ENCODE results near the gene RAB24. TPM values are rescaled to one million over a fixed set of nuclear protein-coding genes. Genes with fewer than 3 reads are reported as not detected.

The RAB24 gene
- total and polyA plus RNA-seq, 2 experiments from 2014 or later, result 30.3 to 64.6 TPM

DNA sequence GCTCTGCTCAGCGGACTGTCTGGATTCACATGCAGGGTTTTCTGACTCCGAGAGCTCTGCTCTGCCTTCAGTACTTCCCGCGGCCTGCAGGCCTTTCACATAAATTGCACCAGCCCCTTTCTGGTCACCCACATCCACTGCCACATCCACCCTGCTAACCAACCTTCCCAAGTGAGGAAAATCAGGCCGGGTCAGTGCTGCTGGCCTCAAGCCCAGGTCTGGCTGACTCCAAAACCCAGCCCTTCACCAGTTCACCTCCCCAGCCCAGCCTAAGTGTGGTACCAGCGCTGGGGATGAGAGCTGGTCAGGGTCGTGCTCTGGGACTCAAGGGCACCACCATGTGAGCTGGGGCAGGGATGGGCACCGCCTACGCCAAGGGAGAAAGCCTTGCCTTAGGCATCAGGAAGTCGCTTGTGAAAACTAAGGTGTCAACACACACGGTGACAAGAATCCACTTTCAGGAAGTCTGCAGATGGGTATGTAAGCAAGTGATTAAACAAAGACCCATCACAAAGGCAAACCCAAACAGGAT is 35.7 kb upstream of the RAB24 start:
- peaks cover 50% of the 10 kb centered on the region for H3K79me2 ChIP-seq
- WGBS (ENCODE audit: low lambda C conversion rate, missing lambda C conversion rate), result 85% methylated on average over 11 of the region's 11 CpGs
- H3K36me3 ChIP-seq (replicated peaks; ENCODE audit: insufficient read depth, low read depth), result no peaks in the 10 kb centered on the region

GRCh38 chr5:177338251-177339106 is 35.0 kb upstream of the RAB24 start:
- no peak overlapping the region for H3K27ac ChIP-seq
- H3K36me3 ChIP-seq (replicated peaks; ENCODE audit: insufficient read depth, low read depth), result no peaks in the 10 kb centered on the region
- no peak for TF ChIP-seq EZH2phosphoT487 (IDR thresholded peaks at IDR 0.05; ENCODE audit: low read depth, severe bottlenecking, unreplicated experiment)
- TF ChIP-seq, protein P1, sequence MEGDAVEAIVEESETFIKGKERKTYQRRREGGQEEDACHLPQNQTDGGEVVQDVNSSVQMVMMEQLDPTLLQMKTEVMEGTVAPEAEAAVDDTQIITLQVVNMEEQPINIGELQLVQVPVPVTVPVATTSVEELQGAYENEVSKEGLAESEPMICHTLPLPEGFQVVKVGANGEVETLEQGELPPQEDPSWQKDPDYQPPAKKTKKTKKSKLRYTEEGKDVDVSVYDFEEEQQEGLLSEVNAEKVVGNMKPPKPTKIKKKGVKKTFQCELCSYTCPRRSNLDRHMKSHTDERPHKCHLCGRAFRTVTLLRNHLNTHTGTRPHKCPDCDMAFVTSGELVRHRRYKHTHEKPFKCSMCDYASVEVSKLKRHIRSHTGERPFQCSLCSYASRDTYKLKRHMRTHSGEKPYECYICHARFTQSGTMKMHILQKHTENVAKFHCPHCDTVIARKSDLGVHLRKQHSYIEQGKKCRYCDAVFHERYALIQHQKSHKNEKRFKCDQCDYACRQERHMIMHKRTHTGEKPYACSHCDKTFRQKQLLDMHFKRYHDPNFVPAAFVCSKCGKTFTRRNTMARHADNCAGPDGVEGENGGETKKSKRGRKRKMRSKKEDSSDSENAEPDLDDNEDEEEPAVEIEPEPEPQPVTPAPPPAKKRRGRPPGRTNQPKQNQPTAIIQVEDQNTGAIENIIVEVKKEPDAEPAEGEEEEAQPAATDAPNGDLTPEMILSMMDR (IDR thresholded peaks at IDR 0.05; ENCODE audit: poor library complexity), result no peak
- no peak for TF ChIP-seq EZH2 (IDR thresholded peaks at IDR 0.05; ENCODE audit: borderline replicate concordance)
- peaks cover 13% of the 10 kb centered on the region for H4K20me1 ChIP-seq (ENCODE audit: insufficient read depth, poor library complexity, severe bottlenecking)
- H3K4me1 ChIP-seq (ENCODE audit: insufficient read depth), result no peaks in the 10 kb centered on the region
- peaks cover 43% of the 10 kb centered on the region for H3K79me2 ChIP-seq
- no peak for DNase-seq (ENCODE audit: low spot score)
- no peak overlapping the region for H3K4me2 ChIP-seq
- no peaks in the 10 kb centered on the region for H3K9me2 ChIP-seq (replicated peaks; ENCODE audit: insufficient read depth)
- no peaks in the 10 kb centered on the region for H3K27me3 ChIP-seq
- no peak overlapping the region for H3K4me3 ChIP-seq
- WGBS (ENCODE audit: low lambda C conversion rate, missing lambda C conversion rate), result 96% methylated on average over 14 of the region's 22 CpGs
- no peak overlapping the region for H2AFZ ChIP-seq
- no peaks in the 10 kb centered on the region for H3K9me3 ChIP-seq (ENCODE audit: low read depth)

More for the DNA sequence above, 35.7 kb upstream of the RAB24 start:
- no peak for TF ChIP-seq EZH2 (IDR thresholded peaks at IDR 0.05; ENCODE audit: borderline replicate concordance)
- TF ChIP-seq EZH2phosphoT487 (IDR thresholded peaks at IDR 0.05; ENCODE audit: low read depth, severe bottlenecking, unreplicated experiment), result no peak
- TF ChIP-seq, protein P1 (IDR thresholded peaks at IDR 0.05; ENCODE audit: poor library complexity), result no peak
- Histone ChIP-seq H4K20me1 (ENCODE audit: insufficient read depth, poor library complexity, severe bottlenecking) (peaks cover 16% of the 10 kb centered on the region), H3K4me2 (no peak overlapping the region), H3K9me3 (ENCODE audit: low read depth) (no peaks in the 10 kb centered on the region), H3K9me2 (replicated peaks; ENCODE audit: insufficient read depth) (no peaks in the 10 kb centered on the region), H3K27ac (no peak overlapping the region), H2AFZ (no peak overlapping the region), H3K4me1 (ENCODE audit: insufficient read depth) (no peaks in the 10 kb centered on the region), H3K4me3 (no peak overlapping the region), H3K27me3 (no peaks in the 10 kb centered on the region)
- no peak for DNase-seq (ENCODE audit: low spot score)

DNA sequence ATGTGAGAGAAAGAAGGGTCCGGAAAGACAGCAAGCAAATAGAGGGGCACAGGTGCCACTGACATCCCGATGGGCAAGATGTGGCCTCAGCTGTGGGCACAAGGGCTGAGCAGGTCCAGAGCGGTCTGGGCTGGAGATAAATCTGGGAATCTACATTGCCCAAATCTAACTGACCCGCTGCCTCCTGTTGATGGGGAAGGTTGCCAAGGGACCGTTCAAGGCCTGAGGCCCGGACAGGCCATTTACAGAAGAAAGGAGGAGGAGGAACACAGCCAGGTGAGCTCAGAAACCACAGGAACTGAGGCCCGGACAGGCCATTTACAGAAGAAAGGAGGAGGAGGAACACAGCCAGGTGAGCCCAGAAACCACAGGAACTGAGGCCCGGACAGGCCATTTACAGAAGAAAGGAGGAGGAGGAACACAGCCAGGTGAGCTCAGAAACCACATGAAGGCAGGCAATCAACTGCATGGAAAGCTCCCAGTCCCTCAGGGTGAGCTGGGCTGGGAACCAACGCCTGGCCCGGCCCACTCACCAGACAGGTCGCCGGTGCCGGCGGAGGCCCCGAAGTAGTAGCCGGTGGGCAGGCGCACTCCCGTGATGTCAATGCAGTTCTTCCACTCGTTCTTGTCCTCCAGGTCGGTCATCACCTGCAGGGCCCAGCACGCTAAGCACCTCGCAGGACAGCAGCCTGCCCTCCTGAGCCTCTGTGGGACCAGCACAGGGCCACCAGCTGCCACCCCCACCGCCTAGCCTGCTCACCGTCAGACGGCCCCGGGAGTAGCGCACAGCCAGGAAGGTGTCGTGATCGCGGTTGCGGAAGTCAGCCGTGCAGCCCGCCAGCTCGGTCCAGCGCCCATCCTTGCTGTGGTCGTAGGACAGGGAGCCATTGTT is 33.3 kb upstream of the RAB24 start:
- no peaks in the 10 kb centered on the region for H3K36me3 ChIP-seq (replicated peaks; ENCODE audit: insufficient read depth, low read depth)
- WGBS (ENCODE audit: low lambda C conversion rate, missing lambda C conversion rate), result 96% methylated on average over 35 of the region's 36 CpGs
- H3K27ac ChIP-seq, result no peak overlapping the region
- peaks cover 26% of the 10 kb centered on the region for H3K79me2 ChIP-seq
- no peak overlapping the region for H3K4me2 ChIP-seq
- peaks cover 7% of the 10 kb centered on the region for H4K20me1 ChIP-seq (ENCODE audit: insufficient read depth, poor library complexity, severe bottlenecking)
- H3K27me3 ChIP-seq, result no peaks in the 10 kb centered on the region
- no peaks in the 10 kb centered on the region for H3K9me2 ChIP-seq (replicated peaks; ENCODE audit: insufficient read depth)
- H3K4me3 ChIP-seq, result no peak overlapping the region
- H3K9me3 ChIP-seq (ENCODE audit: low read depth), result no peaks in the 10 kb centered on the region
- DNase-seq (ENCODE audit: low spot score), result no peak
- no peak for TF ChIP-seq EZH2phosphoT487 (IDR thresholded peaks at IDR 0.05; ENCODE audit: low read depth, severe bottlenecking, unreplicated experiment)
- TF ChIP-seq, protein P1 (IDR thresholded peaks at IDR 0.05; ENCODE audit: poor library complexity), result no peak
- TF ChIP-seq EZH2 (IDR thresholded peaks at IDR 0.05; ENCODE audit: borderline replicate concordance), result no peak
- H2AFZ ChIP-seq, result no peak overlapping the region
- H3K4me1 ChIP-seq (ENCODE audit: insufficient read depth), result no peaks in the 10 kb centered on the region
